Measurements from ENCODE around the gene RLN3. TPM values are rescaled to one million over a fixed set of nuclear protein-coding genes. Genes with fewer than 3 reads are reported as not detected.
"Not testable (repeated sequence)": the region's sequence is repeated elsewhere in the genome, so short reads cannot be mapped to it uniquely, and the experiment has no call there.

The RLN3 gene
- total RNA-seq, 1 donor from 2014 or later = not detected

GRCh38 chr19:14050961-14051360 is 23.0 kb downstream of the RLN3 start:
- DNase-seq (ENCODE audit: extremely low spot score, unreplicated experiment); H3K4me1 Mint-ChIP-seq (ENCODE audit: unreplicated experiment); H3K9me3 Mint-ChIP-seq; H3K4me3 Mint-ChIP-seq; H3K27ac Mint-ChIP-seq; H3K36me3 Mint-ChIP-seq: not testable (repeated sequence)
- H3K27me3 Mint-ChIP-seq = peaks cover 11% of the 10 kb centered on the region
- TF ChIP-seq CTCF (conservative IDR thresholded peaks at IDR 0.05) = peak; percentile 48

DNA sequence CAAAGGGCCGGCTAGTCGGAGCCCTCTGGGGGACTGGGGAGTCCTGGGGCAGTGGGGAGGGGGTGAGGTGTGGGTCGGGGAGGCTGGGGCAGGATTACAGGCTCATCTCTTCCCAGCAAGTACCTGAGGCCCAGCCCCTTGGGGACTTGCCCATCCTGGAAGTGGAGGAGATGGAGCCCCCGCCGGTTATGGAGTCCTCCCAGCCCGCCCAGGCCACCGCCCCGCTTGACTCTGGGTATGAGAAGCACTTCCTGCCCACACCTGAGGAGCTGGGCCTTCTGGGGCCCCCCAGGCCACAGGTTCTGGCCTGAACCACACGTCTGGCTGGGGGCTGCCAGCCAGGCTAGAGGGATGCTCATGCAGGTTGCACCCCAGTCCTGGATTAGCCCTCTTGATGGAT is 24.0 kb downstream of the RLN3 start:
- H3K9me3 Mint-ChIP-seq = no peaks in the 10 kb centered on the region
- H3K27me3 Mint-ChIP-seq = peaks cover 14% of the 10 kb centered on the region
- H3K4me3 Mint-ChIP-seq = no peak overlapping the region
- TF ChIP-seq CTCF (conservative IDR thresholded peaks at IDR 0.05) = no peak
- no peak overlapping the region for H3K27ac Mint-ChIP-seq
- H3K4me1 Mint-ChIP-seq (ENCODE audit: unreplicated experiment) = no peaks in the 10 kb centered on the region
- DNase-seq (ENCODE audit: extremely low spot score, unreplicated experiment) = no peak
- H3K36me3 Mint-ChIP-seq = no peaks in the 10 kb centered on the region

- Mint-ChIP-seq H3K36me3 (no peaks in the 10 kb centered on the region), H3K4me3 (no peak overlapping the region), H3K27ac (no peak overlapping the region), H3K9me3 (no peaks in the 10 kb centered on the region), H3K27me3 (peaks cover 14% of the 10 kb centered on the region), H3K4me1 (ENCODE audit: unreplicated experiment) (no peaks in the 10 kb centered on the region)
- no peak for DNase-seq (ENCODE audit: extremely low spot score, unreplicated experiment)
- TF ChIP-seq CTCF (conservative IDR thresholded peaks at IDR 0.05) = no peak
These were observed 24.5 kb downstream of the RLN3 start for GRCh38 chr19:14052470-14052869.

GRCh38 chr19:14053032-14053431 is 25.1 kb downstream of the RLN3 start:
- no peak for TF ChIP-seq CTCF (conservative IDR thresholded peaks at IDR 0.05)
- no peak for DNase-seq (ENCODE audit: extremely low spot score, unreplicated experiment)
- peaks cover 19% of the 10 kb centered on the region for H3K27me3 Mint-ChIP-seq
- H3K4me3 Mint-ChIP-seq = no peak overlapping the region
- H3K4me1 Mint-ChIP-seq (ENCODE audit: unreplicated experiment) = no peaks in the 10 kb centered on the region
- no peaks in the 10 kb centered on the region for H3K9me3 Mint-ChIP-seq
- no peak overlapping the region for H3K27ac Mint-ChIP-seq
- H3K36me3 Mint-ChIP-seq = no peaks in the 10 kb centered on the region

GRCh38 chr19:14053500-14053899 is 25.6 kb downstream of the RLN3 start:
- no peak for DNase-seq (ENCODE audit: extremely low spot score, unreplicated experiment)
- Mint-ChIP-seq H3K27ac (no peak overlapping the region), H3K9me3 (no peaks in the 10 kb centered on the region), H3K27me3 (peaks cover 23% of the 10 kb centered on the region), H3K36me3 (no peaks in the 10 kb centered on the region), H3K4me1 (ENCODE audit: unreplicated experiment) (no peaks in the 10 kb centered on the region), H3K4me3 (no peak overlapping the region)
- TF ChIP-seq CTCF (conservative IDR thresholded peaks at IDR 0.05) = no peak

DNA sequence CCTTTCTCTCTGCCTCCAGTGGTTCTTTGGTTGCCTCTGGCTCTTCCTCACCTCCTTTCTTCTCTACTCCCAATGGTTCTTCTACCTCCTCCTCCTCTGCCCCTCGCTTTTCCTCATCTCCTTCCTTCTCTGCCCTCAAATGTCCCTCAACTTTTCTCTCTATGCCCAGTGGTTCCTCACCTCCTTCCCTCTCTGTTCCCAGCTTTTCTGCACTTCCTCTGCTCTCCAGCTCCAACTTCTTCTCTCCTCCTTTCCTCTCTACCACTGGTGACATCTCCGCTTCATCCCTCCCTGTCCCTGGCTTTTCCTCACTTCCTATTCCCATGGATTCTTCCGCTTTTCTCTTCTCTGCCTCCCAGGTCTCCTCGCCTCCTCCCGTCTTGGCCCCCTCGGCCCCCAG is 26.2 kb downstream of the RLN3 start:
- no peak for TF ChIP-seq CTCF (conservative IDR thresholded peaks at IDR 0.05)
- no peak for DNase-seq (ENCODE audit: extremely low spot score, unreplicated experiment)
- peak overlapping the region; percentile 4 for H3K4me3 Mint-ChIP-seq
- H3K27ac Mint-ChIP-seq = no peak overlapping the region
- no peaks in the 10 kb centered on the region for H3K36me3 Mint-ChIP-seq
- H3K27me3 Mint-ChIP-seq = peaks cover 28% of the 10 kb centered on the region
- no peaks in the 10 kb centered on the region for H3K4me1 Mint-ChIP-seq (ENCODE audit: unreplicated experiment)
- H3K9me3 Mint-ChIP-seq = no peaks in the 10 kb centered on the region
